Lung (tissue), 4 donors: ENCODE results near the gene FBN3. TPM values are rescaled to one million over a fixed set of nuclear protein-coding genes. Genes with fewer than 3 reads are reported as not detected.

ENCODE experiments used
- polyA plus RNA-seq, 2 donors: library from polyadenylated mRNA; stranded (reverse); fragments of 200-250 nt; gene quantifications; one replicate each; pipeline ENCODE4 v1.2.1, GENCODE V29; 2013
- total RNA-seq, 2 donors: library from RNA; depleted of rRNA in 1 of 2; stranded (reverse); fragments of >200 nt in 1 of 2; gene quantifications; one replicate each; pipeline ENCODE4 v1.2.1, GENCODE V29; 2014 to 2021
- donor health status: Bipolar disorder and iron deficiency.
- donor health status: healthy.
- donor health status: DM: yes; HTN: yes; CAD: no.

FBN3 gene
- total and polyA plus RNA-seq, 4 donors, result 0.32 to 26.4 (median 2.1) TPM

Other genes with a start within 250 kb of the FBN3 start
- gene MAP2K7, start 245.7 kb downstream of the FBN3 start, total RNA-seq, result 10 to 100 TPM; 17.8 to 28.7 TPM
- 10 to 100 TPM; 18.1 to 41.7 TPM for gene MAP2K7, start 245.7 kb downstream of the FBN3 start, polyA plus RNA-seq
- under 1 TPM in 1 of 2 donors, not detected in 1; 0.77 TPM for gene TGFBR3L, start 234.8 kb downstream of the FBN3 start, total RNA-seq
- under 1 TPM in 1 of 2 donors, not detected in 1; 0.25 TPM for gene TGFBR3L, start 234.8 kb downstream of the FBN3 start, polyA plus RNA-seq
- gene SNAPC2, start 229.3 kb downstream of the FBN3 start, total RNA-seq, result 10 to 100 TPM in 1 of 2 donors, 1 to 10 TPM in 1; 7.6 to 32.1 TPM
- 10 to 100 TPM; 19.2 to 23.0 TPM for gene SNAPC2, start 229.3 kb downstream of the FBN3 start, polyA plus RNA-seq
- 10 to 100 TPM in 1 of 2 donors, 1 to 10 TPM in 1; 4.3 to 25.9 TPM for gene CTXN1, start 223.5 kb downstream of the FBN3 start, total RNA-seq
- 1 to 10 TPM; 6.5 to 7.2 TPM for gene CTXN1, start 223.5 kb downstream of the FBN3 start, polyA plus RNA-seq
- 10 to 100 TPM; 38.4 to 65.9 TPM for gene TIMM44, start 205.9 kb downstream of the FBN3 start, total RNA-seq
- gene TIMM44, start 205.9 kb downstream of the FBN3 start, polyA plus RNA-seq, result 10 to 100 TPM; 40.1 to 75.8 TPM
- gene ELAVL1, start 144.0 kb downstream of the FBN3 start, total RNA-seq, result 10 to 100 TPM; 61.0 to 72.8 TPM
- gene ELAVL1, start 144.0 kb downstream of the FBN3 start, polyA plus RNA-seq, result 10 to 100 TPM; 15.0 to 33.0 TPM
- gene CCL25, start 96.8 kb downstream of the FBN3 start, total RNA-seq, result not detected
- gene CCL25, start 96.8 kb downstream of the FBN3 start, polyA plus RNA-seq, result not detected
- gene CERS4, start 59.8 kb upstream of the FBN3 start, total RNA-seq, result 10 to 100 TPM; 65.1 to 67.8 TPM
- gene CERS4, start 59.8 kb upstream of the FBN3 start, polyA plus RNA-seq, result 10 to 100 TPM; 30.7 to 43.6 TPM
- gene CD320, start 158.8 kb upstream of the FBN3 start, total RNA-seq, result 10 to 100 TPM; 19.1 to 53.8 TPM
- gene CD320, start 158.8 kb upstream of the FBN3 start, polyA plus RNA-seq, result 10 to 100 TPM; 38.6 to 55.6 TPM
- 10 to 100 TPM; 10.6 to 54.1 TPM for gene NDUFA7, start 171.8 kb upstream of the FBN3 start, total RNA-seq
- gene NDUFA7, start 171.8 kb upstream of the FBN3 start, polyA plus RNA-seq, result 100 to 1,000 TPM; 119 to 239 TPM
- gene RPS28, start 171.9 kb upstream of the FBN3 start, total RNA-seq, result 1,000 to 10,000 TPM in 1 of 2 donors, 100 to 1,000 TPM in 1; 847 to 1,744 TPM
- gene RPS28, start 171.9 kb upstream of the FBN3 start, polyA plus RNA-seq, result 1,000 to 10,000 TPM in 1 of 2 donors, 100 to 1,000 TPM in 1; 588 to 1,897 TPM
- 10 to 100 TPM; 24.2 to 42.3 TPM for gene KANK3, start 193.7 kb upstream of the FBN3 start, total RNA-seq
- gene KANK3, start 193.7 kb upstream of the FBN3 start, polyA plus RNA-seq, result 10 to 100 TPM; 24.0 to 29.1 TPM
- gene ANGPTL4, start 214.6 kb upstream of the FBN3 start, total RNA-seq, result 10 to 100 TPM in 1 of 2 donors, 1 to 10 TPM in 1; 4.4 to 14.8 TPM
- gene ANGPTL4, start 214.6 kb upstream of the FBN3 start, polyA plus RNA-seq, result 10 to 100 TPM; 10.5 to 96.3 TPM
- 100 to 1,000 TPM; 139 to 148 TPM for gene RAB11B, start 240.8 kb upstream of the FBN3 start, total RNA-seq
- gene RAB11B, start 240.8 kb upstream of the FBN3 start, polyA plus RNA-seq, result 100 to 1,000 TPM in 1 of 2 donors, 10 to 100 TPM in 1; 91.1 to 104 TPM